WTC11 (cell line): ENCODE data around the gene NTRK1. TPM values are rescaled to one million over a fixed set of nuclear protein-coding genes. Genes with fewer than 3 reads are reported as not detected.

ENCODE experiments used
- ATAC-seq: fragments of 200-7000 bp; cut with Tn5 transposase; 2 replicates; pipeline ENCODE4 v1.10.0; 2021; ENCODE audit warnings: mild to moderate bottlenecking, moderate library complexity
- CTCF ChIA-PET: fragments of 300-600 bp; sonication (Branson Sonifier 250); formaldehyde crosslinking; loops from one replicate; lab custom pipeline; 2021; ENCODE audit warnings: antibody characterized with exemption; lab: Charles Lee
- POLR2A ChIA-PET: fragments of 350-600 bp; sonication (Branson Sonifier 250); formaldehyde crosslinking; loops from one replicate; lab custom pipeline; 2021; ENCODE audit warnings: antibody characterized with exemption; lab: Charles Lee
- DNase-seq: peaks from one replicate; pipeline ENCODE4 v3.0.0; 2021; ENCODE audit warnings: low spot score
- H3K27ac Mint-ChIP-seq: 2 replicates; pipeline ENCODE4 v1.8.0; 2021; ENCODE audit warnings: mixed read lengths
- H3K27me3 Mint-ChIP-seq: 2 replicates; pipeline ENCODE4 v1.8.0; 2021; ENCODE audit warnings: low read depth, mild to moderate bottlenecking, moderate library complexity, mixed read lengths
- H3K36me3 Mint-ChIP-seq: 2 replicates; pipeline ENCODE4 v1.8.0; 2021; ENCODE audit warnings: mixed read lengths
- H3K4me1 Mint-ChIP-seq: 2 replicates; pipeline ENCODE4 v1.8.0; 2022; ENCODE audit warnings: mixed read lengths
- H3K4me3 Mint-ChIP-seq: 2 replicates; pipeline ENCODE4 v1.8.0; 2021; ENCODE audit warnings: mild to moderate bottlenecking, moderate library complexity, mixed read lengths
- H3K9me3 Mint-ChIP-seq: 2 replicates; pipeline ENCODE4 v1.8.0; 2021; ENCODE audit warnings: mixed read lengths
- CBFB ChIP-seq: sonication (generic); formaldehyde crosslinking; IDR thresholded peaks from 2 replicates; pipeline ENCODE4 v1.8.1; 2022; ENCODE audit warnings: mild to moderate bottlenecking, low read depth, missing genetic modification reagents
- CREM ChIP-seq: sonication (generic); formaldehyde crosslinking; IDR thresholded peaks from 2 replicates; pipeline ENCODE4 v1.8.1; 2022; ENCODE audit warnings: mild to moderate bottlenecking, missing genetic modification reagents, moderate library complexity
- E2F1 ChIP-seq: sonication (generic); formaldehyde crosslinking; IDR thresholded peaks from 2 replicates; pipeline ENCODE4 v1.8.0; 2022; ENCODE audit warnings: mild to moderate bottlenecking, missing genetic modification reagents
- ESRRA ChIP-seq: sonication (generic); formaldehyde crosslinking; IDR thresholded peaks from 2 replicates; pipeline ENCODE4 v1.8.1; 2022; ENCODE audit warnings: mild to moderate bottlenecking, missing genetic modification reagents, borderline replicate concordance
- FOXJ3 ChIP-seq: sonication (generic); formaldehyde crosslinking; IDR thresholded peaks from 2 replicates; pipeline ENCODE4 v1.9.0; 2021; ENCODE audit warnings: missing genetic modification reagents, mild to moderate bottlenecking, borderline replicate concordance
- GRHL2 ChIP-seq: fragments of 250-450 bp; sonication (Bioruptor Pico); IDR thresholded peaks from 2 replicates; pipeline ENCODE4 v1.8.0; 2022; ENCODE audit warnings: mild to moderate bottlenecking, moderate library complexity; ENCODE audit not compliant: insufficient replicate concordance, severe bottlenecking
- HMGA2 ChIP-seq: fragments of 250-450 bp; sonication (Bioruptor Pico); IDR thresholded peaks from 2 replicates; pipeline ENCODE4 v1.4.0; 2021; ENCODE audit warnings: mild to moderate bottlenecking, moderate library complexity
- MAX ChIP-seq: sonication (generic); formaldehyde crosslinking; IDR thresholded peaks from 2 replicates; pipeline ENCODE4 v1.8.0; 2022; ENCODE audit warnings: mild to moderate bottlenecking, missing genetic modification reagents
- NR1H2 ChIP-seq: sonication (generic); formaldehyde crosslinking; IDR thresholded peaks from 2 replicates; pipeline ENCODE4 v1.9.0; 2021; ENCODE audit warnings: mild to moderate bottlenecking, moderate library complexity, missing genetic modification reagents
- PRRX2 ChIP-seq: fragments of 250-450 bp; sonication (Bioruptor Pico); IDR thresholded peaks from 2 replicates; pipeline ENCODE4 v1.8.0; 2021; ENCODE audit warnings: mild to moderate bottlenecking
- SMAD4 ChIP-seq: sonication (generic); formaldehyde crosslinking; IDR thresholded peaks from 2 replicates; pipeline ENCODE4 v1.8.0; 2022; ENCODE audit warnings: mild to moderate bottlenecking, missing genetic modification reagents
- ZNF219 ChIP-seq: sonication (generic); formaldehyde crosslinking; IDR thresholded peaks from 2 replicates; pipeline ENCODE4 v1.8.0; 2023; ENCODE audit warnings: missing genetic modification reagents, mild to moderate bottlenecking, borderline replicate concordance
- ZNF232 ChIP-seq: sonication (generic); formaldehyde crosslinking; IDR thresholded peaks from 2 replicates; pipeline ENCODE4 v1.8.0; 2022; ENCODE audit warnings: mild to moderate bottlenecking, missing genetic modification reagents
- ZNF317 ChIP-seq: sonication (generic); formaldehyde crosslinking; IDR thresholded peaks from 2 replicates; pipeline ENCODE4 v1.8.1; 2023; ENCODE audit warnings: low read depth, mild to moderate bottlenecking, moderate library complexity, missing genetic modification reagents, borderline replicate concordance
- ZNF671 ChIP-seq: fragments of 250-450 bp; sonication (Bioruptor Pico); IDR thresholded peaks from 2 replicates; pipeline ENCODE4 v1.8.0; 2021; ENCODE audit warnings: mild to moderate bottlenecking
- total RNA-seq: library from RNA; stranded (reverse); gene quantifications from 3 replicates; pipeline ENCODE4 v1.2.3, GENCODE V29; 2021
- TF ChIP-seq, protein P1 (sequence below): fragments of 250-450 bp; sonication (Bioruptor Pico); IDR thresholded peaks from 2 replicates; pipeline ENCODE4 v1.9.0; 2021; ENCODE audit warnings: mild to moderate bottlenecking
- TF ChIP-seq, protein P2 (sequence below): fragments of 200-600 bp; IDR thresholded peaks from 2 replicates; pipeline ENCODE4 v1.8.0; 2022; ENCODE audit warnings: antibody characterized with exemption
- TF ChIP-seq, protein P3 (sequence below): sonication (generic); formaldehyde crosslinking; conservative IDR thresholded peaks from 2 replicates; pipeline ENCODE4 v1.8.1; 2022; ENCODE audit warnings: mild to moderate bottlenecking, missing genetic modification reagents

The NTRK1 gene
- total RNA-seq, 1 experiment from 2014 or later = 0.42 TPM

GRCh38 chr1:156921053-156921529 is 60.4 kb downstream of the NTRK1 start:
- H3K9me3 Mint-ChIP-seq = peaks cover 4% of the 10 kb centered on the region; the same call in 1 of the 2 replicates
- H3K27me3 Mint-ChIP-seq = peaks cover 100% of the 10 kb centered on the region
- no peaks in the 10 kb centered on the region for H3K36me3 Mint-ChIP-seq
- no peak overlapping the region for H3K27ac Mint-ChIP-seq
- DNase-seq = no peak
- ATAC-seq = no peak
- ChIA-PET CTCF (interaction anchor here (0.7 to 11.9 kb wide), 13 partner anchors 16 to 232 kb away, joined by 3 to 233 read pairs (median 8); partner anchors contain the start of genes INSRR, NTRK1 and PEAR1), POLR2A (interaction anchor here (0.6 kb wide), 1 partner anchor 129 kb away, joined by 4 read pairs; no protein-coding TSS in a partner anchor)
- TF ChIP-seq NR1H2 (no peak), HMGA2 (CRISPR knock-in tag) (no peak), ZNF671 (CRISPR knock-in tag) (no peak), ZNF219 (no peak), MAX (CRISPR knock-in tag) (no peak), FOXJ3 (CRISPR knock-in tag) (no peak), ZNF232 (CRISPR knock-in tag) (no peak), SMAD4 (CRISPR knock-in tag) (no peak), ZNF317 (CRISPR knock-in tag) (no peak), PRRX2 (no peak), E2F1 (CRISPR knock-in tag) (no peak), ESRRA (CRISPR knock-in tag) (no peak), GRHL2 (CRISPR knock-in tag) (no peak), CREM (CRISPR knock-in tag) (no peak)
- TF ChIP-seq, protein P1, sequence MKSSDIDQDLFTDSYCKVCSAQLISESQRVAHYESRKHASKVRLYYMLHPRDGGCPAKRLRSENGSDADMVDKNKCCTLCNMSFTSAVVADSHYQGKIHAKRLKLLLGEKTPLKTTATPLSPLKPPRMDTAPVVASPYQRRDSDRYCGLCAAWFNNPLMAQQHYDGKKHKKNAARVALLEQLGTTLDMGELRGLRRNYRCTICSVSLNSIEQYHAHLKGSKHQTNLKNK (CRISPR knock-in tag) = no peak
- TF ChIP-seq, protein P2, sequence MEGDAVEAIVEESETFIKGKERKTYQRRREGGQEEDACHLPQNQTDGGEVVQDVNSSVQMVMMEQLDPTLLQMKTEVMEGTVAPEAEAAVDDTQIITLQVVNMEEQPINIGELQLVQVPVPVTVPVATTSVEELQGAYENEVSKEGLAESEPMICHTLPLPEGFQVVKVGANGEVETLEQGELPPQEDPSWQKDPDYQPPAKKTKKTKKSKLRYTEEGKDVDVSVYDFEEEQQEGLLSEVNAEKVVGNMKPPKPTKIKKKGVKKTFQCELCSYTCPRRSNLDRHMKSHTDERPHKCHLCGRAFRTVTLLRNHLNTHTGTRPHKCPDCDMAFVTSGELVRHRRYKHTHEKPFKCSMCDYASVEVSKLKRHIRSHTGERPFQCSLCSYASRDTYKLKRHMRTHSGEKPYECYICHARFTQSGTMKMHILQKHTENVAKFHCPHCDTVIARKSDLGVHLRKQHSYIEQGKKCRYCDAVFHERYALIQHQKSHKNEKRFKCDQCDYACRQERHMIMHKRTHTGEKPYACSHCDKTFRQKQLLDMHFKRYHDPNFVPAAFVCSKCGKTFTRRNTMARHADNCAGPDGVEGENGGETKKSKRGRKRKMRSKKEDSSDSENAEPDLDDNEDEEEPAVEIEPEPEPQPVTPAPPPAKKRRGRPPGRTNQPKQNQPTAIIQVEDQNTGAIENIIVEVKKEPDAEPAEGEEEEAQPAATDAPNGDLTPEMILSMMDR = no peak
- peaks cover 17% of the 10 kb centered on the region for H3K4me1 Mint-ChIP-seq
- peak overlapping the region; percentile 67 for H3K4me3 Mint-ChIP-seq

GRCh38 chr1:156922986-156923669 is 62.5 kb downstream of the NTRK1 start:
- peak overlapping the region; percentile 72 for H3K4me3 Mint-ChIP-seq
- H3K27me3 Mint-ChIP-seq = peaks cover 100% of the 10 kb centered on the region
- peaks cover 25% of the 10 kb centered on the region for H3K4me1 Mint-ChIP-seq
- peaks cover 4% of the 10 kb centered on the region; the same call in 1 of the 2 replicates for H3K9me3 Mint-ChIP-seq
- H3K27ac Mint-ChIP-seq = no peak overlapping the region
- DNase-seq (no peak), ATAC-seq (no peak)
- TF ChIP-seq ZNF232 (CRISPR knock-in tag) (no peak), CBFB (CRISPR knock-in tag) (no peak)
- TF ChIP-seq, protein P3, sequence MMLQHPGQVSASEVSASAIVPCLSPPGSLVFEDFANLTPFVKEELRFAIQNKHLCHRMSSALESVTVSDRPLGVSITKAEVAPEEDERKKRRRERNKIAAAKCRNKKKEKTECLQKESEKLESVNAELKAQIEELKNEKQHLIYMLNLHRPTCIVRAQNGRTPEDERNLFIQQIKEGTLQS (CRISPR knock-in tag) = no peak
- POLR2A ChIA-PET = interaction anchor here (1.2 kb wide), 1 partner anchor 9 kb away, joined by 4 read pairs; no protein-coding TSS in a partner anchor
- H3K36me3 Mint-ChIP-seq = no peaks in the 10 kb centered on the region
- CTCF ChIA-PET = interaction anchor here (0.7 to 11.9 kb wide), 21 partner anchors 12 to 304 kb away, joined by 3 to 233 read pairs (median 6); partner anchors contain the start of genes INSRR, NTRK1 and PEAR1
